Activated naive CD4-positive, alpha-beta T cell treated with anti-CD3 and anti-CD28 coated beads, Interleukin-2, amount 50 U/mL, for 72 hours (primary cell): ENCODE results near the gene EDN1. TPM values are rescaled to one million over a fixed set of nuclear protein-coding genes. Genes with fewer than 3 reads are reported as not detected.

Experiments used
- ATAC-seq, 2 donors: fragments of 150-1000 bp; cut with Tn5 transposase; 2 replicates each; pipeline ENCODE4 v1.10.0; 2021; ENCODE audit warnings: mild to moderate bottlenecking in 2 of 2, moderate library complexity in 2 of 2
- DNase-seq, 2 donors: peaks; one replicate each; pipeline ENCODE4 v3.0.0; 2021 to 2022; ENCODE audit warnings: low spot score in 2 of 2
- H3K27ac Mint-ChIP-seq, 2 donors: one replicate each; pipeline ENCODE4 v1.8.0; 2022; ENCODE audit warnings: mild to moderate bottlenecking in 2 of 2, mixed read lengths in 2 of 2
- H3K36me3 Mint-ChIP-seq, 2 donors: one replicate each; pipeline ENCODE4 v1.8.0; 2022; ENCODE audit warnings: mixed read lengths in 2 of 2
- H3K9me3 Mint-ChIP-seq, 2 donors: one replicate each; pipeline ENCODE4 v1.8.0; 2022; ENCODE audit warnings: mixed read lengths in 2 of 2
- total RNA-seq, 2 donors: library from RNA; stranded (reverse); gene quantifications; one replicate each; pipeline ENCODE4 v1.2.3, GENCODE V29; 2022

EDN1 gene
- total RNA-seq, 2 donors from 2014 or later = 0.27 to 0.30 TPM

DNA sequence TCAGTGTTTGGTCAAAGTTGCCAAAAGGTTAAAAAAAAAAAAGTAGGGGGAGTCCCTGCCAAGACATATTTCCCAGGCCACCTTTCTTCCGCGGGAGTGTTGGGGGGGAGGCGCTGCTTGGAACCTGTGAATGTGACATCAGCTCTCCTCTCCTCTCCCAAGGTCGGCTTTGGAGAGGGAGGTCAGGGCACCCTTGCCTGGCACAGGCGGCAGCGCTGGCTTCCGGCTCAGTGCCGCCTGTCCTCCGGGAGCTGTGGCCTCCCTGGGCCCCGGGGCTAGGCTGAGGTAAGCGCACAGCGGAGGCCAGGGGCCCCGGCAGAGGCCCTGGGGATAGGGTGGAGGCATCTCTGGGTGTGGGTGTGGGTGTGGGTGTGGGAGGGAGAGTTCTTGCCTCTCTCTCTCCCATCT is 1.9 kb upstream of the EDN1 start:
- H3K27ac Mint-ChIP-seq = no peak overlapping the region
- DNase-seq = no peak
- no peak for ATAC-seq
- H3K9me3 Mint-ChIP-seq = no peaks in the 10 kb centered on the region
- no peaks in the 10 kb centered on the region for H3K36me3 Mint-ChIP-seq

DNA sequence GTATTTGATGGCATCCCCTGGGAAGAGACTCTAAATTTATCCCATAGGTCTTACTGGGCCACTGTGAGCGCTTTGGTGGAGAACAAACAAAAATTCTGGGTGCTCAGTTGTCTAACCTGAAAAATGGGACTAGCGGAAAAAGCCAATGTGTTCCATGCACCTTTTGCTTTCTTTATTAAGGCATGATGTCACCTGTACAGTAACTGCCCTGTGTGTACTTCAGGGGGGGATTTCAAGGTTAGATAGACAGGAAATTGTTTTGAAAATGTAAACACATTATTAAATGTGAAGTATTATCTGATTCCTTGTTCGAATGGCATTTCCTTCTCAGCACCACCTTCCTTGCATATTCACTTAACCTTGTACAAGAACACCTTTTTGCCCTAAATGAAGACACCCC is 1.2 kb upstream of the EDN1 start:
- peak overlapping the region in 1 of 2 donors; percentile 15 for H3K27ac Mint-ChIP-seq
- DNase-seq (no peak), ATAC-seq (no peak)
- H3K9me3 Mint-ChIP-seq = no peaks in the 10 kb centered on the region
- no peaks in the 10 kb centered on the region for H3K36me3 Mint-ChIP-seq

DNA sequence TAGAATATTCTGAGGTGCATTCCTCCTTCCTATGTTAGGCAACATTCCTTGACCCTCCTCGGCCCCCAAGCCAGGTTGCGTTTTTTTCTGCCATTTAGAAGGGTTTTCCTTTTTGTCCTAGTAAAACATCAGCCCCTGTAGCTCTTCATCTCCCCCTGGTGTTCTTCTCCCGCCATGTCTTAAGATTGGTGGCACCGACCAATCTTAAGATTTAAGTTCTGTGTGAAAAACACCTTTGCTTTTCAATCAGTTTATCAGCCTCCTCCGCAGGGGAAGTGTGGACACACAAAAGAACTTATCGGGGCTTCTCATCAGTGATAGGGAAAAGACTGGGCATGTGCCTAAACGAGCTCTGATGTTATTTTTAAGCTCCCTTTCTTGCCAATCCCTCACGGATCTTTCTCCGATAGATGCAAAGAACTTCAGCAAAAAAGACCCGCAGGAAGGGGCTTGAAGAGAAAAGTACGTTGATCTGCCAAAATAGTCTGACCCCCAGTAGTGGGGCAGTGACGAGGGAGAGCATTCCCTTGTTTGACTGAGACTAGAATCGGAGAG is 719 bp upstream of the EDN1 start:
- H3K9me3 Mint-ChIP-seq = no peaks in the 10 kb centered on the region
- peak overlapping the region in 1 of 2 donors; percentile 15 for H3K27ac Mint-ChIP-seq
- peak; percentile 54 to 61 for ATAC-seq
- peak in 1 of 2 donors; percentile 70 for DNase-seq
- no peaks in the 10 kb centered on the region for H3K36me3 Mint-ChIP-seq

GRCh38 chr6:12291071-12291838 is 1.1 kb downstream of the EDN1 start:
- no peaks in the 10 kb centered on the region for H3K9me3 Mint-ChIP-seq
- no peaks in the 10 kb centered on the region for H3K36me3 Mint-ChIP-seq
- no peak overlapping the region for H3K27ac Mint-ChIP-seq
- ATAC-seq (no peak), DNase-seq (no peak)

GRCh38 chr6:12291839-12292604 is 1.9 kb downstream of the EDN1 start:
- ATAC-seq (no peak), DNase-seq (no peak)
- no peaks in the 10 kb centered on the region for H3K36me3 Mint-ChIP-seq
- H3K27ac Mint-ChIP-seq = no peak overlapping the region
- no peaks in the 10 kb centered on the region for H3K9me3 Mint-ChIP-seq

GRCh38 chr6:12293235-12293930 is 3.2 kb downstream of the EDN1 start:
- no peak for DNase-seq
- H3K36me3 Mint-ChIP-seq = no peaks in the 10 kb centered on the region
- no peak for ATAC-seq
- no peak overlapping the region for H3K27ac Mint-ChIP-seq
- no peaks in the 10 kb centered on the region for H3K9me3 Mint-ChIP-seq

GRCh38 chr6:12293931-12294807 is 4.0 kb downstream of the EDN1 start:
- Mint-ChIP-seq H3K36me3 (no peaks in the 10 kb centered on the region), H3K9me3 (no peaks in the 10 kb centered on the region), H3K27ac (no peak overlapping the region)
- no peak for ATAC-seq
- DNase-seq = no peak

GRCh38 chr6:12294851-12295536 is 4.8 kb downstream of the EDN1 start:
- Mint-ChIP-seq H3K9me3 (no peaks in the 10 kb centered on the region), H3K27ac (no peak overlapping the region), H3K36me3 (no peaks in the 10 kb centered on the region)
- DNase-seq (no peak), ATAC-seq (no peak)

DNA sequence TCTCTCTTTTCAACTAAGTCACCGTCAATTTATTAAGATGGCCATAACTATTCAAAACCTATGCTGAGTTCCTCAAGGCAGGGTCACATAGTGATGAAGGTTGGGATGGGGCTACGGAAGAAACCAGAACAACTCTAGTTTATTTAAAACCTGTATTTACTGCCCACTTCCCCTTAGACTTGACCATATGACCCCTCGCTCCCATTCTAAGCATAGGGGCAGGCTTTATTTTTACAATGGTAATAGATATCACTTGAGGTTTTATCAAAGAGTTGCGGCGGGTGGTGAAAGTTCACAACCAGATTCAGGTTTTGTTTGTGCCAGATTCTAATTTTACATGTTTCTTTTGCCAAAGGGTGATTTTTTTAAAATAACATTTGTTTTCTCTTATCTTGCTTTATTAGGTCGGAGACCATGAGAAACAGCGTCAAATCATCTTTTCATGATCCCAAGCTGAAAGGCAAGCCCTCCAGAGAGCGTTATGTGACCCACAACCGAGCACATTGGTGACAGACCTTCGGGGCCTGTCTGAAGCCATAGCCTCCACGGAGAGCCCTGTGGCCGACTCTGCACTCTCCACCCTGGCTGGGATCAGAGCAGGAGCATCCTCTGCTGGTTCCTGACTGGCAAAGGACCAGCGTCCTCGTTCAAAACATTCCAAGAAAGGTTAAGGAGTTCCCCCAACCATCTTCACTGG is 5.5 kb downstream of the EDN1 start:
- Mint-ChIP-seq H3K27ac (no peak overlapping the region), H3K9me3 (no peaks in the 10 kb centered on the region), H3K36me3 (no peaks in the 10 kb centered on the region)
- no peak for DNase-seq
- ATAC-seq = no peak

GRCh38 chr6:12296255-12296573 is 6.1 kb downstream of the EDN1 start:
- DNase-seq = no peak
- H3K9me3 Mint-ChIP-seq = no peaks in the 10 kb centered on the region
- H3K27ac Mint-ChIP-seq = no peak overlapping the region
- no peak for ATAC-seq
- H3K36me3 Mint-ChIP-seq = no peaks in the 10 kb centered on the region

DNA sequence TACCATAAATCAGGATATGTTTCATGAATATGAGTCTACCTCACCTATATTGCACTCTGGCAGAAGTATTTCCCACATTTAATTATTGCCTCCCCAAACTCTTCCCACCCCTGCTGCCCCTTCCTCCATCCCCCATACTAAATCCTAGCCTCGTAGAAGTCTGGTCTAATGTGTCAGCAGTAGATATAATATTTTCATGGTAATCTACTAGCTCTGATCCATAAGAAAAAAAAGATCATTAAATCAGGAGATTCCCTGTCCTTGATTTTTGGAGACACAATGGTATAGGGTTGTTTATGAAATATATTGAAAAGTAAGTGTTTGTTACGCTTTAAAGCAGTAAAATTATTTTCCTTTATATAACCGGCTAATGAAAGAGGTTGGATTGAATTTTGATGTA is 6.4 kb downstream of the EDN1 start:
- Mint-ChIP-seq H3K27ac (no peak overlapping the region), H3K36me3 (no peaks in the 10 kb centered on the region), H3K9me3 (no peaks in the 10 kb centered on the region)
- no peak for ATAC-seq
- DNase-seq = no peak

- no peaks in the 10 kb centered on the region for H3K36me3 Mint-ChIP-seq
- DNase-seq = no peak
- H3K27ac Mint-ChIP-seq = no peak overlapping the region
- no peaks in the 10 kb centered on the region for H3K9me3 Mint-ChIP-seq
- ATAC-seq = no peak
Measured at GRCh38 chr6:12297363-12298016, 7.3 kb downstream of the EDN1 start.

- ATAC-seq (no peak), DNase-seq (no peak)
- no peaks in the 10 kb centered on the region for H3K9me3 Mint-ChIP-seq
- H3K36me3 Mint-ChIP-seq = no peaks in the 10 kb centered on the region
- H3K27ac Mint-ChIP-seq = no peak overlapping the region
Measured at GRCh38 chr6:12298017-12298978, 8.1 kb downstream of the EDN1 start.

DNA sequence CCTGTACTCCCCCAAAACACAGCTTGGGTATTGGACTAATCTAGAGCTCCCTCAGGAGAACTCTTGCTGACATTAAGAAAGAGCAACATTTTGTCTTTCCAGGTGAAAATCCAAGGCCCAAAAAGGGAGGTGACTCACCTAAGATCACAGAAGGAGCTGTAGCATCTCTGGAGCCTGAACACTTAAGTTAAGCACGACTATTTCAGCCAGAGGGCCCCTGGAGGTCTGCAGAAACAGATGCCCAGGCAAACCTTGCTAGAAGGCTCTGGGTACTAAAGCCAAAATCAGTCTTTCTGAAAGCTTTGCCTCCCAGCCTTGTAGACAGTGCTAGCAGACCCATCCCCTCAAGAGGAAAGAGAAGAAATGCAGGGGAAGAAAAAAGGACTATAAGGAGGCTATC is 8.8 kb downstream of the EDN1 start:
- DNase-seq = no peak
- ATAC-seq = no peak
- Mint-ChIP-seq H3K9me3 (no peaks in the 10 kb centered on the region), H3K27ac (no peak overlapping the region), H3K36me3 (no peaks in the 10 kb centered on the region)
